Activated CD8-positive, alpha-beta memory T cell treated with anti-CD3 and anti-CD28 coated beads, Interleukin-2, amount 50 U/mL, for 4 hours (primary cell): Measurements from ENCODE around the gene DEUP1.
"Not testable (repeated sequence)": the region's sequence is repeated elsewhere in the genome, so short reads cannot be mapped to it uniquely, and the experiment has no call there.

Experiments used
- DNase-seq: peaks from one replicate; pipeline ENCODE4 v3.0.0-alpha.2; 2020

The DEUP1 gene

GRCh38 chr11:93368022-93368421 is 37.5 kb downstream of the DEUP1 start:
- DNase-seq, result no peak

DNA sequence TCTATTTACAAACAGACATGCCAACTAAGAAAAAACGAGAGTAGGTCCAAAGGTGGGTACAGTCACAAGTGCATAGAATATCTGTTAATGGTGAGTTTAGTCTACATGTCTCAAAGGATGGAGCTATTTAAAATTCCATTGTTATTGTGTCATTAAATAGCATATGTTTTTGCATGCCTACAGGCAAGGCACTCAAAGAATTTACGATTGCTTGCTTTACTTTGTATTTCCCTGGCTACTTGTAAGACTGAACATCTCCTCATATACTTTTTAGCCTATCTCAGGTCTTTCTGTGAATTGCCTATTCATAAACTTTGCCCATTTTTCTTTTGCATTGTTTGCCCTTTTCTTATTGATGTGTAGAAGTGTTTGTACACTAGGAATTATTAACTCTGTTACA is 39.7 kb downstream of the DEUP1 start:
- no peak for DNase-seq

- no peak for DNase-seq
Measured at GRCh38 chr11:93389737-93390136, 59.2 kb downstream of the DEUP1 start.

- no peak for DNase-seq
Measured at GRCh38 chr11:93392867-93393266, 62.3 kb downstream of the DEUP1 start.

- DNase-seq, result no peak
Measured at GRCh38 chr11:93393386-93393785, 62.8 kb downstream of the DEUP1 start.

- no peak for DNase-seq
Measured at GRCh38 chr11:93394488-93394887, 63.9 kb downstream of the DEUP1 start.

DNA sequence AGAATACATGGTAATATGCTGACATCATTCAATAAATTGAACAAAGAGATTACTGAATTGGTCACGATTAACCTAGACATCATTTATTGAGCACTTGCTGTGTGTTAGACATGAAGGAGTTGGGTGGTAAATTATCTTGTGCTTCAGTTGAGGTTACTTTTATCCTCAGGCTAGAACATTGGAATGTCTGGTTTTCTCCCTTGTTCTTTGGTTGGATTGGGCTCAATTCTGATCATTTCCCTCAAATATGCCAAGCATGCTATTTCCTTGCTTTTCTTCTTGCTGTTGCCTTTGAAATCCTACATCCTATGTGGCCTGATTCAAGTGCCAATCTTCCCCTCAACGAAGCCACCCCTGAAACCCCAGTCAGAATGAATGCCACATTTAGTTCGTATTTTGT is 65.8 kb downstream of the DEUP1 start:
- no peak for DNase-seq

DNA sequence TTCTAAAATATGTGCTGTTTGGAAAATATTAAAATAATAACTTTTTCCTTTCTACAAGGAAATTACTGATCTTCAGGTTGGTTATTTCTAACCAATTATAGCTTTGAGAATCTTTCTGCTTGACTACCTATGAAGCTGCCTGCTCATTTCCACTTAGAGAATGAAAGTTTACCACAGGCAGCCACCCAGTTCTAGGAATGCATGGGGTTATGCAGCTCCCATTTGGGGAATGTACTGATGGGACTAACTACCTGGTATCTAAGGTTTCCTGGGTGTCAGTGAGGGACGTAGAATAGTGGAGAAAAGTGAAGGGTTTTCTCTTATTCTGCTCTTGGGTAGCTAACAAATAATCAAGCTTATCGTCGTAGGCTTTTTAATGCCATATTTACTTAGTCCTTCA is 73.4 kb downstream of the DEUP1 start:
- DNase-seq, result no peak

DNA sequence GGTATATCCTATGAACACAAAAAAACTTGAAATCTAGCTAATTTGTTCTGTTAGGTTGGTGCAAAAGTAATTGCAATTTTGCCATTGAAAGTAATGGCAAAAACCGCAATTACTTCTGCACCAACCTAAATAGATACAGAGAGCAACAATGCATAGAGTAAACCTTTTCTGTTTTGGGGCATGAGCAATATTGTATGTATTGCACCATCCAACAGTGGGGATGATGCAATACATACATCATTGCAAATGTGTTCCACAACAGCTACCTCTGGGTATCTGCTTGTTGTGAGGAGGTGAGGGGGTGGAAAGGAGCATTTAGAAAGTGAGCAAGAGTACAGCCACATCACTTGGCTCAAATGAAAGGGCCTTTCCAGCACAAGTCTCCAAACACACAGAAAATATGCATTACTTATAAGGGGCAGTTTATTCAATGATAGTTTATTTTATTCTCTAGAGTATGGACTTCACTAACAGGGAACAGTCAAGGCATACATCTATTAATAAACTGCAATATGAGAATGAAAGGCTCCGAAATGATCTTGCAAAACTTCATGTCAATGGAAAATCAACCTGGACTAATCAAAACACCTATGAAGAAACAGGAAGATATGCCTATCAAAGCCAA is 77.3 kb downstream of the DEUP1 start:
- no peak for DNase-seq

DNA sequence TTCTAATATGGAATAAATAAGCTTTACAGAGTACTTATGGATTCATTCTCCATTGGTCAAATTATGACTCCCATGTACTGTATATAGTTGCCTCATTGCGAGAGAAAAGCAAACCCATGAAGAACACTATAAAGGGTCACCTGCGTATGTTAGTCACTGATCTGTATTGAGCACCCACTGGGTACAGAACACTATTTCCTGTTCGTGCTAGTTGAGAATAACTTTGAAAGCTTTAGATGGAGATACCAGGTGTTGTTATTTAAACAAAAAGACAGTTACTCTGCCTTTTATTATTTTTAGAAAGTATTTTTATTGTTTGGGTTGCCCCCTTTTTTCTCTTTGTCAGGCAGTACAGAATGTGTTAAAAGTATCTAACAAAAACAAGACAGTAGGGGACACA is 79.9 kb downstream of the DEUP1 start:
- DNase-seq, result no peak

DNA sequence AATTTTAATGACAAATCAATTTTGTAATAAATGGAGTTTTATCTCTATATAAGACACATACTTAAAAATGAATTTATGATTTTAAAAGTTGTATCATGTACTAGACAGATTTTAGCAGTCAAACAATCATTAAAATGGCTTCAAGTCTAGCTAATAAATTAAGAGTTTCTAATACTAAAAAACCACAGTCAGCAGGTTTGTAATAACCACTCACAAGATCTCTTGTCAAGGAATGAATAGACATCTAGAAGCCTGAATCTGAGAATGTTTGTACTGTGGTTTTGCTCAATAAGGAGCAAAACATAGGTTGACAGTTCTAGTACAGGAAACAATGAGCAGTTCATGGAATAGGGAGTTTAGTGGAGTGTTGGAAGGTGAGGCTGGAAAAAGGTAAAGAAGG is 81.2 kb downstream of the DEUP1 start:
- DNase-seq, result no peak

DNA sequence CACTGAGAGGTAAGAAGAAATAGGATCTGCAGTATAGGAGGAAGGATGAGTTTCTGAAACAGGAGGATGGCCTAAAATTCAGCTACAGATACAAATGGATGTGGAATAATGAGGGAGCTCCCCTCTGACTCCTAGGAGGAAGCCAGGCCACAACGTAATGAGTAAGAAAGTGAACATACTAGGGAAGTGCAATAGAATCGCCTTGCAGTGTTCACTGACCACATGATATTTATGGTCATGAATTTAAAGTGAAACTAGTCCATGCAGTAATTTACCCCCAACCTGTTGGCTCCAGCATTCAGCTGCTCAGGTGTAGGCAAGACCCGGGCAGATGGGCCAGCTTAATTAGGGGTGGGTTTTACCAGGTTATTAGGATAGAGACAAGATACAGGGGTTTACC is 101.7 kb downstream of the DEUP1 start:
- DNase-seq, result no peak

DNA sequence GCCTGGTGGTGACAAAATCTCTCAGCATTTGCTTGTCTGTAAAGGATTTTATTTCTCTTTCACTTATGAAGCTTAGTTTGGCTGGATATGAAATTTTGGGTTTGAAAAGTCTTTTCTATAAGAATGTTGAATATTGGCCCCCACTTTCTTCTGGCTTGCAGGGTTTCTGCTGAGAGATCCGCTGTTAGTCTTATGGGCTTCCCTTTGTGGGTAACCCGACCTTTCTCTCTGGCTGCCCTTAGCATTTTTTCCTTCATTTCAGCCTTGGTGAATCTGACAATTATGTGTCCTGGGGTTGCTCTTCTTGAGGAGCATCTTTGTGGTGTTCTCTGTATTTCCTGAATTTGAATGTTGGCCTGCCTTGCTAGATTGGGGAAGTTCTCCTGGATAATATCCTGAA is 112.7 kb downstream of the DEUP1 start:
- DNase-seq, result not testable (repeated sequence)

- peak; percentile 30 for DNase-seq
Measured at GRCh38 chr11:93444617-93445073, 114.1 kb downstream of the DEUP1 start.

DNA sequence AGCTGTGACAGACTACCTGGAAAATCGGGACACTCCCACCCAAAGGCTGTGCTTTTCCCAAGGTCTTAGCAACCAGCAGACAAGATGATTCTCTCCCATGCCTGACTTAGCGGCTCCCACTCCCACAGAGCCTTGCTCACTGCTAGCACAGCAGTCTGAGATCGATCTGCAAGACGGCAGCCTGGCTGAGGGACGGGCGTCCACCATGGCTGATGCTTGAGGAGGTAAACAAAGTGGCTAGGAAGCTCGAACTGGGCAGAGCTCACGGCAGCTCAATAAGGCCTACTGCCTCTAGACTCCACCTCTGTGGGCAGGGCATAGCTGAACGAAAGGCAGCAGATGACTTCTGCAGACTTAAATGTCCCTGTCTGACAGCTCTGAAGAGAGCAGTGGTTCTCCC is 127.7 kb downstream of the DEUP1 start:
- no peak for DNase-seq

GRCh38 chr11:93463666-93464065 is 133.1 kb downstream of the DEUP1 start:
- not testable (repeated sequence) for DNase-seq

DNA sequence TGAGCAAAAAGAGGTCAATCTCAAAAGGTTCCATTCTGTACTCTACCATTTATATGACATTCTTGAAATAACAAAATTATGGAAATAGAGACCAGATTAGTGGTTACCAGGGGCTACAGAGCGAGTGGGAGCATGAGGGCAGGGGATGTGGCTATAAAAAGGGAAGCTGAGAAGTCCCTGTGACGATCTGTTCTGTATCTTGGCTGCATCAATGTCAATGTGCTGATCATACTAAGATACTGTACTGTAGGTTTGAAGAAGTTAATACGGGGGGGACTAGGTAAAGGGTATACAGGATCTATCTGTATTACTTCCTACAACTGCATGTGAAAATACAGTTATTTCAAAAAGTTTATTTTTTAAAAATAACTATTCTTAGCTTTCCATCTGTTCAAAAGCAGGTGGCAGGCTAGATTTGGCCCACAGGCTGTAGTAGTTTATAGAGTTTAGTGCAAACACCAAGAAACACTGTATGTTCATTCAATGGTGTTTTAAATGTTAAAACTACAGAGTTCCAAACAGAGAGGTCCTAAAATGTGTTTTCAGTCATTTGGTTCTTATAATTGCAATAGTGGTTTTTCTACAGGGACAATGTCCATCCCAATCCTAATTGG is 134.5 kb downstream of the DEUP1 start:
- DNase-seq, result no peak

GRCh38 chr11:93467054-93467453 is 136.5 kb downstream of the DEUP1 start:
- no peak for DNase-seq

GRCh38 chr11:93468290-93468689 is 137.7 kb downstream of the DEUP1 start:
- no peak for DNase-seq

DNA sequence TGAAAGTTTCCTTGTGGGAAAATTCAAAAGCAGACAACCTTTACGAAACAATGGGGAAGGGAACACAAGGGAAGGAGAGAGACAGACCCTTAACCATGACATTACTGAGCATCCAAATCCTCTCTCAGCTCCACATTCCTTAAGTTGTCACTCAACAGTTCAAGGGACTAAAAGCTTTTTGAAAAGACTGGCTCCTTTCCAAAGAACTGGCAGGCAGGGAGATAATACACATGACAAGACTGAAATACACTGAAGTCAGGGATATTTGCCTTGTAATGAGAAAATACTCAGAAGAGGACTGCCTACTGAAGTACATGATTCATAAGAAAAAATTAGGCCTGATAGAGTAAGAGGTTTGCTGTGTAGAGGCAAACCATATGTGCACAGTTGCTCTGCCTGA is 143.6 kb downstream of the DEUP1 start:
- no peak for DNase-seq

GRCh38 chr11:93476796-93477195 is 146.3 kb downstream of the DEUP1 start:
- DNase-seq, result no peak

DNA sequence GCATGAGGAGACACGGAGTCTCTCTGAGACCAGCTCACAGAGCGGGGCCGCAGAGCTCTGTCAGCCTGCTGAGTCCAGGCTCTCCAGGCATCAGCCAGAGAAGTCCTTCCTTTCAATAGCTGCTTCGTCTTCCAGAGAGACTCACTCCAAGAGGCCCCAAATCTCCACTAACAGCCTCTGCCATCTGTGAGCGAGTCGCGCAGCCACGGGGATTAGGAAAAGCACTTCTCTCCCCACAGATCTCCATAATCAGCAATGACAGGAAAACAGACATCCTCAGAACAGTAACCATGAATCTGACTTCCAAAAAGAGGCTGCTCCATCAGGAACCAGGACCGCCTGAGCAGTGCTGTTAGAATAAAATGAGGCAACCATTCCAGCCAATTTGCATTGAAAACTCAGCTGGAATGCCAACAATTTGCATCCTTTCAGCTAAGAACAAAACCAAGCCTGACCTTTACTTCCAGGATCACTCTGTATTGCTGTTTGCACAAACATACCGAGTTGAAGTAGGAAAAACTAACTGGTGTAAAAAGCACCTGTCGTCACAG is 147.2 kb downstream of the DEUP1 start:
- DNase-seq, result no peak

DNA sequence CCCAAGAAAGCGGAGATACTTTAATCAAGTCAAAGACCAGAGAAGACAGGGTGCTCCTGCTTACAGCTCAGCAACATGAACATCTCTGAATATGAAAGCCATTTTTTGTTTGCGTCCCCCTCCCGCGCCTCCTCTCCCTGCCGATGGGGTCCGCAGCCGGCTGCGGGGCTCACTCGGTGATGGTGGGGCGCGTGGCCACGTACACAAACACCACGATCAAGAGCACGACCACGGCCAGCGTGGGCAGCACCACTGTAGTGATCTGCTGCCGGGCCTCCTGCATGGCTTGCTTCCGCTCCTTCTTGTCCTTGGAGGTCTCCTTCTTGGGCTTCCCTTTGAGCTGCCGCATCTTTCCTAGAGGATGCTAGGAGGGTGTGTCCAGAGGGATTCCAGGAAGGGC is 148.3 kb downstream of the DEUP1 start:
- DNase-seq, result no peak

DNA sequence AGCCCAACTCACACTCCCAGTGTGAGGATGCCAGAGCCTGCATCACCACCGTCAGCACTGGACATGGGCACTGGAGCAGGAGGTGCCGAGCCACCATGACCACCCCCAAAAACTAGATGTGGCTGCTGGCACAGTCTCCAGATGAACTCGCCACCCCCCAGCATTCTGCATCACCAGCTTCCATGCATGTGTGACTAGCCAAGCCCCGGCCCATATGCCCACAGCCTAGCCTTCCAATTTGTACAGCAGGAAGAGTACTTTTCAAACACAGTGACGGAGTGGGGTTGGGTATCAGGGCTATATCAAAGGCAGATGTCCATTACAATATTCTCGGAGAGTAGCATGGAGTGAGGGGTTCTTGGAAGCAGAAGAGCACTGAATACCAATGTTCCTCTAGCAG is 149.7 kb downstream of the DEUP1 start:
- DNase-seq, result no peak

GRCh38 chr11:93480756-93481155 is 150.2 kb downstream of the DEUP1 start:
- DNase-seq, result no peak
